Loucy (cell line): ENCODE measurements around the gene CCDC60.

Source experiments
- H2AFZ ChIP-seq: fragments of 200-600 bp; sonication (generic); 2 replicates; pipeline ENCODE4 v1.6.0; 2016; ENCODE audit warnings: antibody characterized with exemption, mild to moderate bottlenecking, low read length, moderate library complexity
- H3F3A ChIP-seq: fragments of 200-600 bp; 2 replicates; pipeline ENCODE4 v1.6.0; 2016; ENCODE audit warnings: antibody characterized with exemption, low read depth, mild to moderate bottlenecking
- H3K27me3 ChIP-seq: fragments of 200-600 bp; sonication (generic); 2 replicates; pipeline ENCODE4 v1.6.1; 2014; ENCODE audit warnings: low read length, mild to moderate bottlenecking; ENCODE audit not compliant: insufficient read depth, poor library complexity, severe bottlenecking
- H3K36me3 ChIP-seq: fragments of 200-600 bp; sonication (generic); 2 replicates; pipeline ENCODE4 v1.6.1; 2016; ENCODE audit warnings: low read length; ENCODE audit not compliant: insufficient read depth
- H3K4me1 ChIP-seq: fragments of 200-600 bp; sonication (generic); 2 replicates; pipeline ENCODE4 v1.5.1; 2014; ENCODE audit warnings: low read length, mild to moderate bottlenecking; ENCODE audit not compliant: insufficient read depth, poor library complexity, severe bottlenecking
- H3K4me2 ChIP-seq: fragments of 200-600 bp; sonication (generic); 2 replicates; pipeline ENCODE4 v1.6.0; 2014; ENCODE audit warnings: antibody characterized with exemption, low read length, low read depth, mild to moderate bottlenecking; ENCODE audit not compliant: poor library complexity, severe bottlenecking
- H3K4me3 ChIP-seq: fragments of 200-600 bp; sonication (generic); 2 replicates; pipeline ENCODE4 v1.5.1; 2014; ENCODE audit warnings: low read length, mild to moderate bottlenecking, mixed read lengths; ENCODE audit not compliant: poor library complexity, severe bottlenecking
- H3K79me2 ChIP-seq: fragments of 200-600 bp; sonication (generic); 2 replicates; pipeline ENCODE4 v1.6.1; 2014; ENCODE audit warnings: low read length; ENCODE audit not compliant: insufficient read depth
- H3K9ac ChIP-seq: fragments of 200-600 bp; sonication (generic); 2 replicates; pipeline ENCODE4 v1.6.0; 2014; ENCODE audit warnings: mild to moderate bottlenecking, low read depth, low read length, moderate library complexity; ENCODE audit not compliant: poor library complexity, severe bottlenecking
- H3K9me2 ChIP-seq: fragments of 200-600 bp; sonication (generic); replicated peaks from 2 replicates; pipeline ENCODE4 v1.6.1; 2016; ENCODE audit warnings: low read depth, low read length, mixed read lengths
- H3K9me3 ChIP-seq: fragments of 200-600 bp; sonication (generic); 2 replicates; pipeline ENCODE4 v1.6.1; 2014; ENCODE audit warnings: mild to moderate bottlenecking, antibody characterized with exemption, low read length, low read depth; ENCODE audit not compliant: insufficient read depth
- H4K20me1 ChIP-seq: fragments of 200-600 bp; sonication (generic); 2 replicates; pipeline ENCODE4 v1.6.0; 2014; ENCODE audit warnings: antibody characterized with exemption, low read length, mild to moderate bottlenecking; ENCODE audit not compliant: insufficient read depth, poor library complexity, severe bottlenecking
- CTCF ChIP-seq: fragments of 200-600 bp; sonication (generic); conservative IDR thresholded peaks from 2 replicates; pipeline ENCODE4 v1.5.1; 2014; ENCODE audit warnings: mild to moderate bottlenecking, antibody characterized with exemption, low read length
- EZH2phosphoT487 ChIP-seq: fragments of 200-600 bp; IDR thresholded peaks from 2 replicates; pipeline ENCODE4 v1.6.1; 2018; ENCODE audit warnings: antibody characterized with exemption, mild to moderate bottlenecking, moderate library complexity, borderline replicate concordance

The CCDC60 gene

GRCh38 chr12:119363490-119363889 is 29.0 kb downstream of the CCDC60 start:
- Histone ChIP-seq H4K20me1 (no peaks in the 10 kb centered on the region), H3K27me3 (no peaks in the 10 kb centered on the region), H3F3A (no peaks in the 10 kb centered on the region), H3K9me2 (no peaks in the 10 kb centered on the region), H3K4me1 (no peaks in the 10 kb centered on the region), H2AFZ (no peak overlapping the region), H3K79me2 (no peaks in the 10 kb centered on the region), H3K9me3 (no peaks in the 10 kb centered on the region; the same call in 1 of the 2 replicates), H3K9ac (no peak overlapping the region), H3K4me2 (no peak overlapping the region), H3K4me3 (no peak overlapping the region), H3K36me3 (no peaks in the 10 kb centered on the region)
- TF ChIP-seq EZH2phosphoT487 (no peak), CTCF (no peak)

- Histone ChIP-seq H3K4me1 (no peaks in the 10 kb centered on the region), H3F3A (no peaks in the 10 kb centered on the region), H4K20me1 (no peaks in the 10 kb centered on the region), H3K9me3 (no peaks in the 10 kb centered on the region; the same call in 1 of the 2 replicates), H3K79me2 (no peaks in the 10 kb centered on the region), H3K9me2 (no peaks in the 10 kb centered on the region), H3K4me3 (no peak overlapping the region), H3K9ac (no peak overlapping the region), H2AFZ (no peak overlapping the region), H3K36me3 (no peaks in the 10 kb centered on the region), H3K27me3 (no peaks in the 10 kb centered on the region), H3K4me2 (no peak overlapping the region)
- TF ChIP-seq CTCF (no peak), EZH2phosphoT487 (no peak)
Observed at GRCh38 chr12:119365451-119365850, 30.9 kb downstream of the CCDC60 start.

GRCh38 chr12:119366007-119366406 is 31.5 kb downstream of the CCDC60 start:
- H3K9me3 ChIP-seq = no peaks in the 10 kb centered on the region; the same call in 1 of the 2 replicates
- H2AFZ ChIP-seq = no peak overlapping the region
- no peaks in the 10 kb centered on the region for H3K4me1 ChIP-seq
- H3K79me2 ChIP-seq = no peaks in the 10 kb centered on the region
- H3K9ac ChIP-seq = no peak overlapping the region
- no peak overlapping the region for H3K4me2 ChIP-seq
- TF ChIP-seq CTCF (no peak), EZH2phosphoT487 (no peak)
- no peaks in the 10 kb centered on the region for H3K9me2 ChIP-seq
- no peaks in the 10 kb centered on the region for H3K27me3 ChIP-seq
- no peak overlapping the region for H3K4me3 ChIP-seq
- no peaks in the 10 kb centered on the region for H3F3A ChIP-seq
- no peaks in the 10 kb centered on the region for H4K20me1 ChIP-seq
- no peaks in the 10 kb centered on the region for H3K36me3 ChIP-seq
